ENCODE data around the gene ACER3. TPM values are rescaled to one million over a fixed set of nuclear protein-coding genes. Genes with fewer than 3 reads are reported as not detected.

The ACER3 gene
- total RNA-seq, 1 experiment from 2014 or later: 13.7 TPM

DNA sequence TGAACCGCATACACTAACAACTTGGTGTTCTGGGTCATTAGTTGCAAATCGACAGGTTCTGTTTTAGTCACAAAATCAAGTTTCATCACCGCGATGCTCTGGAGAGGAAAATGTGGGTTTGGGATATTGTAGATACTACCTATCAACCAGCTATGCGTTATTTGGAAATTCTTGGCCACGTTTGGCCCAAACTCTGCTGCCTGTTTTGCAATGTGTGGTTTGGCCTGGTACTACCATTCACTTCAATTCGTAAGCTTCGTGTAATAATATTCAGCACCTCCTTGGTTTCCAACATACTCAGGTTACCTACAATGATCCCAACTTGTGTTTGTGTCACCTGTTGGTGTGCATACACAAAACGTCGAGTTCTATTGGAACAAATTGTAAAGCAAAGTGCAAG is 16.2 kb upstream of the ACER3 start (continued):
- TF ChIP-seq, protein P1, sequence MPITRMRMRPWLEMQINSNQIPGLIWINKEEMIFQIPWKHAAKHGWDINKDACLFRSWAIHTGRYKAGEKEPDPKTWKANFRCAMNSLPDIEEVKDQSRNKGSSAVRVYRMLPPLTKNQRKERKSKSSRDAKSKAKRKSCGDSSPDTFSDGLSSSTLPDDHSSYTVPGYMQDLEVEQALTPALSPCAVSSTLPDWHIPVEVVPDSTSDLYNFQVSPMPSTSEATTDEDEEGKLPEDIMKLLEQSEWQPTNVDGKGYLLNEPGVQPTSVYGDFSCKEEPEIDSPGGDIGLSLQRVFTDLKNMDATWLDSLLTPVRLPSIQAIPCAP (CRISPR knock-in tag; IDR thresholded peaks at IDR 0.05): no peak
- TF ChIP-seq, protein P2, sequence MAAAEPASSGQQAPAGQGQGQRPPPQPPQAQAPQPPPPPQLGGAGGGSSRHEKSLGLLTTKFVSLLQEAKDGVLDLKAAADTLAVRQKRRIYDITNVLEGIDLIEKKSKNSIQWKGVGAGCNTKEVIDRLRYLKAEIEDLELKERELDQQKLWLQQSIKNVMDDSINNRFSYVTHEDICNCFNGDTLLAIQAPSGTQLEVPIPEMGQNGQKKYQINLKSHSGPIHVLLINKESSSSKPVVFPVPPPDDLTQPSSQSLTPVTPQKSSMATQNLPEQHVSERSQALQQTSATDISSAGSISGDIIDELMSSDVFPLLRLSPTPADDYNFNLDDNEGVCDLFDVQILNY (CRISPR knock-in tag; IDR thresholded peaks at IDR 0.05): no peak
- TF ChIP-seq ELF4 (CRISPR knock-in tag; IDR thresholded peaks at IDR 0.05; ENCODE audit: low read depth): no peak
- TF ChIP-seq TEAD4 (CRISPR knock-in tag; IDR thresholded peaks at IDR 0.05): no peak
- TF ChIP-seq GRHL2 (CRISPR knock-in tag; IDR thresholded peaks at IDR 0.05; ENCODE audit: insufficient replicate concordance, severe bottlenecking): no peak
- TF ChIP-seq ZNF263 (CRISPR knock-in tag; IDR thresholded peaks at IDR 0.05; ENCODE audit: low read depth): no peak
- TF ChIP-seq, protein P3, sequence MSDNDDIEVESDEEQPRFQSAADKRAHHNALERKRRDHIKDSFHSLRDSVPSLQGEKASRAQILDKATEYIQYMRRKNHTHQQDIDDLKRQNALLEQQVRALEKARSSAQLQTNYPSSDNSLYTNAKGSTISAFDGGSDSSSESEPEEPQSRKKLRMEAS (CRISPR knock-in tag; IDR thresholded peaks at IDR 0.05): no peak
- TF ChIP-seq, protein P4, sequence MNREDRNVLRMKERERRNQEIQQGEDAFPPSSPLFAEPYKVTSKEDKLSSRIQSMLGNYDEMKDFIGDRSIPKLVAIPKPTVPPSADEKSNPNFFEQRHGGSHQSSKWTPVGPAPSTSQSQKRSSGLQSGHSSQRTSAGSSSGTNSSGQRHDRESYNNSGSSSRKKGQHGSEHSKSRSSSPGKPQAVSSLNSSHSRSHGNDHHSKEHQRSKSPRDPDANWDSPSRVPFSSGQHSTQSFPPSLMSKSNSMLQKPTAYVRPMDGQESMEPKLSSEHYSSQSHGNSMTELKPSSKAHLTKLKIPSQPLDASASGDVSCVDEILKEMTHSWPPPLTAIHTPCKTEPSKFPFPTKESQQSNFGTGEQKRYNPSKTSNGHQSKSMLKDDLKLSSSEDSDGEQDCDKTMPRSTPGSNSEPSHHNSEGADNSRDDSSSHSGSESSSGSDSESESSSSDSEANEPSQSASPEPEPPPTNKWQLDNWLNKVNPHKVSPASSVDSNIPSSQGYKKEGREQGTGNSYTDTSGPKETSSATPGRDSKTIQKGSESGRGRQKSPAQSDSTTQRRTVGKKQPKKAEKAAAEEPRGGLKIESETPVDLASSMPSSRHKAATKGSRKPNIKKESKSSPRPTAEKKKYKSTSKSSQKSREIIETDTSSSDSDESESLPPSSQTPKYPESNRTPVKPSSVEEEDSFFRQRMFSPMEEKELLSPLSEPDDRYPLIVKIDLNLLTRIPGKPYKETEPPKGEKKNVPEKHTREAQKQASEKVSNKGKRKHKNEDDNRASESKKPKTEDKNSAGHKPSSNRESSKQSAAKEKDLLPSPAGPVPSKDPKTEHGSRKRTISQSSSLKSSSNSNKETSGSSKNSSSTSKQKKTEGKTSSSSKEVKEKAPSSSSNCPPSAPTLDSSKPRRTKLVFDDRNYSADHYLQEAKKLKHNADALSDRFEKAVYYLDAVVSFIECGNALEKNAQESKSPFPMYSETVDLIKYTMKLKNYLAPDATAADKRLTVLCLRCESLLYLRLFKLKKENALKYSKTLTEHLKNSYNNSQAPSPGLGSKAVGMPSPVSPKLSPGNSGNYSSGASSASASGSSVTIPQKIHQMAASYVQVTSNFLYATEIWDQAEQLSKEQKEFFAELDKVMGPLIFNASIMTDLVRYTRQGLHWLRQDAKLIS (CRISPR knock-in tag; IDR thresholded peaks at IDR 0.05; ENCODE audit: borderline replicate concordance): no peak
- TF ChIP-seq CREB1 (CRISPR knock-in tag; IDR thresholded peaks at IDR 0.05): no peak
- TF ChIP-seq ESRRA (CRISPR knock-in tag; IDR thresholded peaks at IDR 0.05; ENCODE audit: borderline replicate concordance): no peak

DNA sequence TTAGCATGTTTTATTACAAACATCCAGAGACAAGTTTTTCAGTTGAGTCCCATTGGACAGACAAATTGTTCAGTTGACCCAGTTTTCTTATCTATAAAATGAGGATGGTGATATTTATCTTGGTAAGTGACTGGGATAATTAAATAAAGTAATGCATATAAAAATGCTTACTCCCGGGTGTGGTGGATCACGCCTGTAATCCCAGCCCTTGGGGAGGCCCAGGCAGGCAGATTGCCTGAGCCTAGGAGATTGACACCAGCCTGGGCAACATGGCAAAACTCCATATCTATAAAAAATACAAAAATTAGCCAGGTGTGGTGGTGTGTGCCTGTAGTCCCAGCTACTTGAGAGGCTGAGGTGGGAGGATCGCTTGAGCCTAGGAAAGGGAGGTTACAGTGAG is 15.6 kb upstream of the ACER3 start:
- Mint-ChIP-seq H3K4me1 (peaks cover 3% of the 10 kb centered on the region; the same call in 1 of the 2 replicates), H3K27me3 (ENCODE audit: low read depth) (peaks cover 9% of the 10 kb centered on the region), H3K36me3 (no peaks in the 10 kb centered on the region), H3K27ac (no peak overlapping the region), H3K9me3 (peaks cover 10% of the 10 kb centered on the region), H3K4me3 (no peak overlapping the region)
- CTCF ChIA-PET: interaction anchor here (1.0 to 1.3 kb wide), 3 partner anchors 74 to 123 kb away, joined by 3 to 4 read pairs (median 3); no protein-coding TSS in a partner anchor
- POLR2A ChIA-PET: no interaction called here
- ATAC-seq: no peak
- DNase-seq (ENCODE audit: low spot score): no peak
- TF ChIP-seq, protein P5, sequence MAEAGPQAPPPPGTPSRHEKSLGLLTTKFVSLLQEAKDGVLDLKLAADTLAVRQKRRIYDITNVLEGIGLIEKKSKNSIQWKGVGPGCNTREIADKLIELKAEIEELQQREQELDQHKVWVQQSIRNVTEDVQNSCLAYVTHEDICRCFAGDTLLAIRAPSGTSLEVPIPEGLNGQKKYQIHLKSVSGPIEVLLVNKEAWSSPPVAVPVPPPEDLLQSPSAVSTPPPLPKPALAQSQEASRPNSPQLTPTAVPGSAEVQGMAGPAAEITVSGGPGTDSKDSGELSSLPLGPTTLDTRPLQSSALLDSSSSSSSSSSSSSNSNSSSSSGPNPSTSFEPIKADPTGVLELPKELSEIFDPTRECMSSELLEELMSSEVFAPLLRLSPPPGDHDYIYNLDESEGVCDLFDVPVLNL (CRISPR knock-in tag; IDR thresholded peaks at IDR 0.05; ENCODE audit: borderline replicate concordance, low read depth): no peak
- TF ChIP-seq CREB1 (CRISPR knock-in tag; IDR thresholded peaks at IDR 0.05) (no peak), ZNF138 (CRISPR knock-in tag; conservative IDR thresholded peaks at IDR 0.05) (no peak), SMAD3 (CRISPR knock-in tag; IDR thresholded peaks at IDR 0.05; ENCODE audit: borderline replicate concordance) (no peak)

DNA sequence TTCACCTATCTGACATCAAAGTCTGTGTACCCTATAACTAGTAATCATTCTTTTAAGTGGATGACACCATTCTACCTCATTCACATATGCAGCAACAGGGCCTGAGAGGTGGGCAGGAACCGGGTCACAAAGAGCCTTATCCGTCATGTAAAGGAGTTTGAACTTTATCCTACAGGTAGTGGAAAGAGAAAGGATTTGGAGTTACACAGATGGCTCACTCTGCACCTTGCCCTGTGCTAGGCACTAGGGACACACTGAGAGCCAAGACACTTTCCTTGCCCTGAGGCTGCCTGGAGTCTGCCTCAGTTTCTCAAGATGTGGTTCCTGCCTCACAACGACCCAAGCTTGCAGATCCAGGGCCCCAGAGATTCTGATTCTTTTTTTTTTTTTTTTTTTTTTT is 14.3 kb upstream of the ACER3 start:
- no peak for DNase-seq (ENCODE audit: low spot score)
- ChIA-PET CTCF (no interaction called here), POLR2A (no interaction called here)
- no peak overlapping the region for H3K4me3 Mint-ChIP-seq
- peaks cover 3% of the 10 kb centered on the region; the same call in 1 of the 2 replicates for H3K4me1 Mint-ChIP-seq
- TF ChIP-seq TEAD1 (CRISPR knock-in tag; IDR thresholded peaks at IDR 0.05): no peak
- no peak for ATAC-seq
- H3K9me3 Mint-ChIP-seq: peaks cover 10% of the 10 kb centered on the region
- H3K36me3 Mint-ChIP-seq: no peaks in the 10 kb centered on the region
- H3K27ac Mint-ChIP-seq: no peak overlapping the region
- peaks cover 9% of the 10 kb centered on the region for H3K27me3 Mint-ChIP-seq (ENCODE audit: low read depth)

All from WTC11 (cell line).